ENCODE results near the gene ICAM1. TPM values are rescaled to one million over a fixed set of nuclear protein-coding genes. Genes with fewer than 3 reads are reported as not detected.

ICAM1 gene
- total and polyA plus RNA-seq, 2 of the 13 experiments (the other 11 are each of a cell fraction or from before 2014, with no cell fraction given) = 37.9 to 98.4 TPM

GRCh38 chr19:10289167-10289835 is 18.4 kb downstream of the ICAM1 start (continued):
- TF ChIP-seq PATZ1 (CRISPR knock-in tag; IDR thresholded peaks at IDR 0.05) = peak; percentile 8; the same call in 1 of the 2 replicates
- TF ChIP-seq HCFC1 (IDR thresholded peaks at IDR 0.05; ENCODE audit: low read depth, low read length) = no peak
- no peak for TF ChIP-seq SMAD9 (CRISPR knock-in tag; IDR thresholded peaks at IDR 0.05)
- 0 out of 2 replicates have a peak, but pooled peaks have one; percentile 37 for TF ChIP-seq SRY (CRISPR knock-in tag; IDR thresholded peaks at IDR 0.05)
- no peak for TF ChIP-seq PBX3 (CRISPR knock-in tag; IDR thresholded peaks at IDR 0.05; ENCODE audit: borderline replicate concordance)
- 0 out of 2 replicates have a peak, but pooled peaks have one; percentile 59 for TF ChIP-seq THAP7 (CRISPR knock-in tag; IDR thresholded peaks at IDR 0.05)
- no peak for TF ChIP-seq ZFYVE20 (CRISPR knock-in tag; IDR thresholded peaks at IDR 0.05; ENCODE audit: borderline replicate concordance, low read depth)
- TF ChIP-seq HOXD1 (CRISPR knock-in tag; IDR thresholded peaks at IDR 0.05) = no peak
- TF ChIP-seq ZNF253 (CRISPR knock-in tag; IDR thresholded peaks at IDR 0.05; ENCODE audit: borderline replicate concordance) = no peak
- TF ChIP-seq ZNF142 (CRISPR knock-in tag; IDR thresholded peaks at IDR 0.05) = 0 out of 2 replicates have a peak, but pooled peaks have one; percentile 37
- no peak for TF ChIP-seq ZNF816 (CRISPR knock-in tag; IDR thresholded peaks at IDR 0.05; ENCODE audit: borderline replicate concordance)
- no peak for TF ChIP-seq XBP1 (CRISPR knock-in tag; IDR thresholded peaks at IDR 0.05)
- TF ChIP-seq ZNF530 (CRISPR knock-in tag; IDR thresholded peaks at IDR 0.05; ENCODE audit: low read depth) = no peak
- TF ChIP-seq ERF (CRISPR knock-in tag; IDR thresholded peaks at IDR 0.05) = no peak

Data from HepG2 (cell line).